Liver (tissue), 3 donors: Measurements from ENCODE around the gene DSTN.

Experiments
- TF ChIP-seq, protein P1 (sequence below): IDR thresholded peaks from 2 replicates; pipeline ENCODE4 v1.6.1; 2016; ENCODE audit warnings: antibody characterized with exemption
- TF ChIP-seq, protein P2 (sequence below): fragments of 150-350 bp; IDR thresholded peaks from 2 replicates; pipeline ENCODE4 v1.5.1; 2017; ENCODE audit warnings: improper control_type of control experiment, low read depth, low read length; ENCODE audit not compliant: missing input control
- TF ChIP-seq, protein P3 (sequence below): IDR thresholded peaks from 2 replicates; pipeline ENCODE4 v1.6.1; 2016; ENCODE audit warnings: antibody characterized with exemption
- donor health status: healthy.
- donor health status: healthy.

DNA sequence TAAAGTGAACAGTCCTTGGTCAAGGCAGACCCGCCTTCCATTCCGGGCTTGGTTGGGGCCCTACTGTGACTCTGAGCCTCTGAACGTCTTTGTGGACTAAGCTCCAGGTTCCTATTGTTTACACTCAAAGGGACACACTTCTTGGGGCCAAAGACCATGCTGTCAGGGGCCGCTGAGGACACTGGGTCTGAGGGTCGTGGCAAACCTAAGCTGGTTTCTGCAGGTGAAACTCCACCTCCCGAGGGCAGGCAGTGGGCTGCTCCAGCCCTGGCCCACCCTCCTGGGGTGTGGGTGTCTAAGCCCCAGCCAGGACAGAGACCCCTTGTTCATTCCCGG lies 43.1 kb downstream of the DSTN start:
- TF ChIP-seq, protein P1, sequence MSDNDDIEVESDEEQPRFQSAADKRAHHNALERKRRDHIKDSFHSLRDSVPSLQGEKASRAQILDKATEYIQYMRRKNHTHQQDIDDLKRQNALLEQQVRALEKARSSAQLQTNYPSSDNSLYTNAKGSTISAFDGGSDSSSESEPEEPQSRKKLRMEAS: no peak
- TF ChIP-seq, protein P2, sequence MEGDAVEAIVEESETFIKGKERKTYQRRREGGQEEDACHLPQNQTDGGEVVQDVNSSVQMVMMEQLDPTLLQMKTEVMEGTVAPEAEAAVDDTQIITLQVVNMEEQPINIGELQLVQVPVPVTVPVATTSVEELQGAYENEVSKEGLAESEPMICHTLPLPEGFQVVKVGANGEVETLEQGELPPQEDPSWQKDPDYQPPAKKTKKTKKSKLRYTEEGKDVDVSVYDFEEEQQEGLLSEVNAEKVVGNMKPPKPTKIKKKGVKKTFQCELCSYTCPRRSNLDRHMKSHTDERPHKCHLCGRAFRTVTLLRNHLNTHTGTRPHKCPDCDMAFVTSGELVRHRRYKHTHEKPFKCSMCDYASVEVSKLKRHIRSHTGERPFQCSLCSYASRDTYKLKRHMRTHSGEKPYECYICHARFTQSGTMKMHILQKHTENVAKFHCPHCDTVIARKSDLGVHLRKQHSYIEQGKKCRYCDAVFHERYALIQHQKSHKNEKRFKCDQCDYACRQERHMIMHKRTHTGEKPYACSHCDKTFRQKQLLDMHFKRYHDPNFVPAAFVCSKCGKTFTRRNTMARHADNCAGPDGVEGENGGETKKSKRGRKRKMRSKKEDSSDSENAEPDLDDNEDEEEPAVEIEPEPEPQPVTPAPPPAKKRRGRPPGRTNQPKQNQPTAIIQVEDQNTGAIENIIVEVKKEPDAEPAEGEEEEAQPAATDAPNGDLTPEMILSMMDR: no peak
- TF ChIP-seq, protein P3, sequence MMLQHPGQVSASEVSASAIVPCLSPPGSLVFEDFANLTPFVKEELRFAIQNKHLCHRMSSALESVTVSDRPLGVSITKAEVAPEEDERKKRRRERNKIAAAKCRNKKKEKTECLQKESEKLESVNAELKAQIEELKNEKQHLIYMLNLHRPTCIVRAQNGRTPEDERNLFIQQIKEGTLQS: no peak
